GM12891 (cell line): ENCODE measurements around the gene SIRPG.

Experiments
- DNase-seq: peaks from one replicate; pipeline ENCODE4 v3.0.0; 2011; ENCODE audit warnings: low spot score; ENCODE audit not compliant: insufficient read length
- FAIRE-seq: peaks from 2 replicates; lab custom pipeline; 2011; peaks lifted over from hg19 to GRCh38; lab: Jason Lieb, UNC
- PAX5 ChIP-seq: IDR thresholded peaks from 2 replicates; pipeline ENCODE4 v1.6.1; 2011; ENCODE audit warnings: low read length, moderate library complexity, mild to moderate bottlenecking; ENCODE audit not compliant: insufficient read depth, severe bottlenecking
- POLR2A ChIP-seq: IDR thresholded peaks from 2 replicates; pipeline ENCODE4 v1.6.1; 2011; ENCODE audit warnings: low read depth, low read length, control low read depth
- POLR2AphosphoS5 ChIP-seq: IDR thresholded peaks from 2 replicates; pipeline ENCODE4 v1.6.1; 2011; ENCODE audit warnings: low read depth, low read length, control low read depth
- POU2F2 ChIP-seq: IDR thresholded peaks from 2 replicates; pipeline ENCODE4 v1.6.1; 2011; ENCODE audit warnings: low read depth, mild to moderate bottlenecking, control low read depth, low read length, moderate library complexity
- SPI1 ChIP-seq: IDR thresholded peaks from 2 replicates; pipeline ENCODE4 v1.6.1; 2011; ENCODE audit warnings: low read depth, low read length, control low read depth
- TAF1 ChIP-seq: IDR thresholded peaks from 2 replicates; pipeline ENCODE4 v1.6.1; 2011; ENCODE audit warnings: low read depth, low read length, control low read depth

Gene SIRPG

GRCh38 chr20:1672728-1673127, 15.1 kb upstream of the SIRPG start:
- no peak for FAIRE-seq

GRCh38 chr20:1671891-1672669, 14.5 kb upstream of the SIRPG start:
- TF ChIP-seq PAX5, result no peak
- no peak for TF ChIP-seq SPI1
- TF ChIP-seq POU2F2, result no peak
- TF ChIP-seq POLR2AphosphoS5, result no peak
- TF ChIP-seq TAF1, result no peak
- no peak for TF ChIP-seq POLR2A
- no peak for DNase-seq
- no peak for FAIRE-seq

More at GRCh38 chr20:1672728-1673127, 15.1 kb upstream of the SIRPG start:
- DNase-seq, result no peak
- no peak for TF ChIP-seq POU2F2
- no peak for TF ChIP-seq TAF1
- TF ChIP-seq PAX5, result no peak
- TF ChIP-seq POLR2A, result no peak
- no peak for TF ChIP-seq POLR2AphosphoS5
- no peak for TF ChIP-seq SPI1

- DNase-seq, result no peak
- FAIRE-seq, result no peak
- TF ChIP-seq SPI1, result no peak
- TF ChIP-seq POU2F2, result no peak
- no peak for TF ChIP-seq POLR2AphosphoS5
- TF ChIP-seq POLR2A, result no peak
- TF ChIP-seq PAX5, result no peak
- no peak for TF ChIP-seq TAF1
Observed at GRCh38 chr20:1669304-1669703, 11.7 kb upstream of the SIRPG start.

- TF ChIP-seq POLR2AphosphoS5, result no peak
- no peak for TF ChIP-seq POU2F2
- no peak for TF ChIP-seq PAX5
- TF ChIP-seq TAF1, result no peak
- TF ChIP-seq POLR2A, result no peak
- no peak for TF ChIP-seq SPI1
- FAIRE-seq, result no peak
Observed at GRCh38 chr20:1667502-1668085, 10.0 kb upstream of the SIRPG start.

GRCh38 chr20:1666802-1667201, 9.2 kb upstream of the SIRPG start:
- TF ChIP-seq TAF1 (no peak), POLR2AphosphoS5 (no peak), PAX5 (no peak)
- DNase-seq, result no peak
- no peak for FAIRE-seq

More at GRCh38 chr20:1667502-1668085, 10.0 kb upstream of the SIRPG start:
- DNase-seq, result no peak

- DNase-seq, result no peak
- TF ChIP-seq SPI1, result no peak
- TF ChIP-seq TAF1, result no peak
- no peak for TF ChIP-seq POU2F2
- no peak for TF ChIP-seq PAX5
- no peak for TF ChIP-seq POLR2AphosphoS5
- TF ChIP-seq POLR2A, result no peak
- no peak for FAIRE-seq
Observed at GRCh38 chr20:1665345-1665744, 7.8 kb upstream of the SIRPG start.

- DNase-seq, result no peak
- no peak for FAIRE-seq
- no peak; the same call in 1 of the 2 replicates for TF ChIP-seq SPI1
- TF ChIP-seq PAX5, result no peak
Observed at GRCh38 chr20:1664911-1665310, 7.3 kb upstream of the SIRPG start.

GRCh38 chr20:1663917-1664316, 6.3 kb upstream of the SIRPG start:
- no peak for DNase-seq
- TF ChIP-seq PAX5 (no peak), POLR2A (no peak), POU2F2 (no peak), TAF1 (no peak), SPI1 (no peak), POLR2AphosphoS5 (no peak)
- FAIRE-seq, result no peak

- DNase-seq, result no peak
- TF ChIP-seq POLR2A, result no peak
- peak; percentile 91 for TF ChIP-seq SPI1
- no peak for TF ChIP-seq TAF1
- TF ChIP-seq PAX5, result no peak
- no peak for FAIRE-seq
Observed at GRCh38 chr20:1661542-1662299, 4.1 kb upstream of the SIRPG start.
